GM19328 (cell line): ENCODE data around the gene FOXE3.

ENCODE experiments used
- ATAC-seq: cut with Tn5 transposase; IDR thresholded peaks from one replicate; pipeline ENCODE4 v1.9.1; 2021; ENCODE audit warnings: mild to moderate bottlenecking, moderate library complexity; ENCODE audit not compliant: unreplicated experiment

FOXE3 gene

GRCh38 chr1:47403321-47403910, 12.7 kb upstream of the FOXE3 start:
- no peak for ATAC-seq

- ATAC-seq: no peak
These were observed 10.4 kb upstream of the FOXE3 start for GRCh38 chr1:47405697-47406096.

GRCh38 chr1:47406966-47407365, 9.1 kb upstream of the FOXE3 start:
- no peak for ATAC-seq

GRCh38 chr1:47407481-47407880, 8.6 kb upstream of the FOXE3 start:
- ATAC-seq: no peak

- no peak for ATAC-seq
These were observed 6.6 kb upstream of the FOXE3 start for GRCh38 chr1:47409311-47410067.

GRCh38 chr1:47410068-47410455, 6.0 kb upstream of the FOXE3 start:
- no peak for ATAC-seq

- ATAC-seq: no peak
These were observed 4.6 kb upstream of the FOXE3 start for GRCh38 chr1:47411436-47411835.

- no peak for ATAC-seq
These were observed 3.6 kb upstream of the FOXE3 start for GRCh38 chr1:47412437-47412836.

- ATAC-seq: no peak
These were observed 459 bp downstream of the FOXE3 start for GRCh38 chr1:47416319-47417169.

- no peak for ATAC-seq
These were observed 1.3 kb downstream of the FOXE3 start for GRCh38 chr1:47417170-47418044.

- ATAC-seq: no peak
These were observed 2.0 kb downstream of the FOXE3 start for GRCh38 chr1:47418122-47418521.

GRCh38 chr1:47418681-47419325, 2.7 kb downstream of the FOXE3 start:
- no peak for ATAC-seq

GRCh38 chr1:47420547-47420946, 4.5 kb downstream of the FOXE3 start:
- no peak for ATAC-seq

GRCh38 chr1:47423872-47424271, 7.8 kb downstream of the FOXE3 start:
- no peak for ATAC-seq

GRCh38 chr1:47424336-47424982, 8.4 kb downstream of the FOXE3 start:
- ATAC-seq: no peak

- ATAC-seq: no peak
These were observed 15.4 kb downstream of the FOXE3 start for GRCh38 chr1:47431534-47431933.

GRCh38 chr1:47432071-47433036, 16.3 kb downstream of the FOXE3 start:
- ATAC-seq: no peak

GRCh38 chr1:47433037-47433421, 16.9 kb downstream of the FOXE3 start:
- no peak for ATAC-seq
